ENCODE data around the gene TPSG1.
"Not testable (repeated sequence)": the region's sequence is repeated elsewhere in the genome, so short reads cannot be mapped to it uniquely, and the experiment has no call there.

The TPSG1 gene

DNA sequence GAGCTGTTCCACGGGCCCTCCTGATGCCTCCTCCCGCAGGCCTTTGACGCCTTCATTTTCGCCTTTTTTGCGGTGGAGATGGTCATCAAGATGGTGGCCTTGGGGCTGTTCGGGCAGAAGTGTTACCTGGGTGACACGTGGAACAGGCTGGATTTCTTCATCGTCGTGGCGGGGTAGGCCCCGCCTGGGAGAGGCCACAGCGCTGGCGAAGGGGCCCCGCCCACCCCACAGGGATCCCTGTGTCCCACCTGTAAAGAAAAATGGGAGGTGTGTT is 29.7 kb downstream of the TPSG1 start:
- H3K4me3 ChIP-seq (replicated peaks; ENCODE audit: low read depth, low read length): no peak overlapping the region
- DNase-seq (ENCODE audit: extremely low read depth, low read depth): no peak
- TF ChIP-seq, protein P1, sequence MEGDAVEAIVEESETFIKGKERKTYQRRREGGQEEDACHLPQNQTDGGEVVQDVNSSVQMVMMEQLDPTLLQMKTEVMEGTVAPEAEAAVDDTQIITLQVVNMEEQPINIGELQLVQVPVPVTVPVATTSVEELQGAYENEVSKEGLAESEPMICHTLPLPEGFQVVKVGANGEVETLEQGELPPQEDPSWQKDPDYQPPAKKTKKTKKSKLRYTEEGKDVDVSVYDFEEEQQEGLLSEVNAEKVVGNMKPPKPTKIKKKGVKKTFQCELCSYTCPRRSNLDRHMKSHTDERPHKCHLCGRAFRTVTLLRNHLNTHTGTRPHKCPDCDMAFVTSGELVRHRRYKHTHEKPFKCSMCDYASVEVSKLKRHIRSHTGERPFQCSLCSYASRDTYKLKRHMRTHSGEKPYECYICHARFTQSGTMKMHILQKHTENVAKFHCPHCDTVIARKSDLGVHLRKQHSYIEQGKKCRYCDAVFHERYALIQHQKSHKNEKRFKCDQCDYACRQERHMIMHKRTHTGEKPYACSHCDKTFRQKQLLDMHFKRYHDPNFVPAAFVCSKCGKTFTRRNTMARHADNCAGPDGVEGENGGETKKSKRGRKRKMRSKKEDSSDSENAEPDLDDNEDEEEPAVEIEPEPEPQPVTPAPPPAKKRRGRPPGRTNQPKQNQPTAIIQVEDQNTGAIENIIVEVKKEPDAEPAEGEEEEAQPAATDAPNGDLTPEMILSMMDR (IDR thresholded peaks at IDR 0.05; ENCODE audit: low read depth, low read length, missing control alignments): no peak

DNA sequence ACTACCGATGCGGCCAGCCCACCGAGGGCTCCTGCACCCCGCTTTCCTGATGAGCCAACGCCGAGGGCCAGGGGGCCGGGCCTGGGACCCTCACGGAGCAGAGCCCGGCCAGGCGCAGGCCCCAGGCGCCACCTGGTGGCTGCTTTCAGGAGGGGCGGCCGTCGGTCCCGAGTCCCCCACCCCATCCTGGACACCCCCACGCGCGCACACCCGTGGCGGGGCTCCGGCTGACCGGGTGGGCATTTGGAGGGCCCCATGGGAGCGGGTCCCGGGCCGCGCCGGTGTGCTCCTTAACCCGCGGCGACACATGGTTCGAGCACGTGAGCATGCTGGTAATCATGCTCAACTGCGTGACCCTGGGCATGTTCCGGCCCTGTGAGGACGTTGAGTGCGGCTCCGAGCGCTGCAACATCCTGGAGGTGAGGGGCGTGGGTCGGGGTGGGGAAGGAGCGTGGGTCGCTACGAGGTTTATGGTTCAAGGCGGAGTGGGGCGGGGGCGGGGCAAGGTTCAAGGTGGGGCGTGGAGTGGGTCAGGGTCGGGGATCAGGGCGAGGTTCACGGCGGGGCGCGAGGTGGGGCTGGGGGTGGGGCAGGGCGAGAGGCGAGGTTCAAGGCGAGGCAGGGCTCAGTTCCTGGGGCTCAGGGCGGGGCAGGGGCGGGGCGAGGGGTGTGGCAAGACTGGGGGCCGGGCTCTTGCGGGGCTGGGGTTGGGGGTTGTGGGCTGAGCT is 30.2 kb downstream of the TPSG1 start:
- H3K4me3 ChIP-seq (replicated peaks; ENCODE audit: low read depth, low read length): no peak overlapping the region
- no peak for DNase-seq (ENCODE audit: extremely low read depth, low read depth)
- TF ChIP-seq, protein P1 (IDR thresholded peaks at IDR 0.05; ENCODE audit: low read depth, low read length, missing control alignments): peak; percentile 60

DNA sequence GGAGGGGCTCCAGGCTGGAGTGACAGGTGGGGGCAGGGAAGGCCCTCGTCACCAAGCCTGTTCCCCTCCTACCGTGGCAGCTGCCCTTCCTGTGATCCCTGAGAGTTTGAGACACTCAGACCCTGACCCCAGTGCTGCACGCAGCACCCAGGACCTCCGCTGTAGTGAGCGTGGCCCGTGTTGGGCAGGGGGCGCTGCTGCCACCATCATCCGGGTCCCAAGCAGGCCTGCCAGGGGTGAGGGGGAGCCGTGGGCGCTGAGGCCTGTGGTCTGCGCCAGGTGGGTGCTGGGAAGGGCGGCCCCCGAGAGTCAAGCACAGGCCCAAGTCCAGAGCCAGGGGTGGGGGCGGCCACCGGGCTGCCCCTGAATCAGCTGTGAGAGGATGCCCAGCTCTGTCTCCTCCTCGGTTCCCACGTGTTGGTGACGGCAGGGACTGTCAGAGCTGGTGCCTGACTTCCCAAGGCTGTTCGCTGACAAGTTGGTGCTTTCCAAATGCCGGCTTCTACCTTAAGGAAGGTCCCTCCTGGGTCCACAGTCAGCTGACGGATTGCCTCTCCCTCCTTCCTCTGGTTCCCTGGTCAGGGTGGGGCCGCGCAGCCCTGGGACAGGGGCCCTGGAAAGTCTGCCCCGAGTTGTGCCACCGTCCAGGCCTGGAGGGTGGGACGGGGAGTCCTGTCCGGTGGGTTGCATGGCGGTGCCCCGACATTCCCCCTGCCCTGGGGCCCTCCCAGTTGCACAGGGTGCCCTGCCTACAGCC is 31.1 kb downstream of the TPSG1 start:
- TF ChIP-seq, protein P1 (IDR thresholded peaks at IDR 0.05; ENCODE audit: low read depth, low read length, missing control alignments): no peak
- DNase-seq (ENCODE audit: extremely low read depth, low read depth): no peak
- H3K4me3 ChIP-seq (replicated peaks; ENCODE audit: low read depth, low read length): no peak overlapping the region

DNA sequence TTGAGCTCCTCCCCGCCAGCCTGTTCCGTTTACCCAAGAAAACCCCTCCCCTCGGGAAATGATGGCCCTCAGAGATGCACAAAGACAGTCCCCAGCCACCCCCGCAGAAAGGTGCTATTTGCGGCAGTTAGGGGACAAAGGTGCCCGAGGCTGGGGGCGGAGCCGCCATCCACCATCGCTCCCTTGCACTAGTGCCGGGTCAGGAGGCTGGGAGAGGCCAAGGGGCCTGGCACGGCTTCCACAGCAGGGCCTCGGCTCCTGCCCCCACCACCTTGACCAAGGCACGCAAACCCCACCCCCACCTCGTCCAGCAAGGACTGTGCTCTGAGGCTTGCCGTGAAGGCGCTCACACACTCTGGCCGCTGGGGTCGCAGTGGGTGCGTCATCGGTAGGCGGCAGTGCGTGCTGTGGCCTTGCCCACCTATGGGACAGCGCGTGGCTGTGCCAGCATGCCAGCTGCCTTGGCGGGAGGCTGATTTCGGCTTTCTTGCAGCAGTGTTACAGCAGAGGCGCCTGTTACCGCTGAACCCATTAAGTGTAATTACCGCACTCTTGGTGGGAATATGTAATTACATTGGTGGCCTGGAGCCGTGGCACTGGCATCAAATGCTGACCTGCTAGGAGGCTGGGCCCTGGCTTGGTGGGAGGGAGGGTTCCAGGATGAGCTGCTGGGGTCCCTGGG is 31.8 kb downstream of the TPSG1 start:
- no peak overlapping the region for H3K4me3 ChIP-seq (replicated peaks; ENCODE audit: low read depth, low read length)
- DNase-seq (ENCODE audit: extremely low read depth, low read depth): no peak
- TF ChIP-seq, protein P1 (IDR thresholded peaks at IDR 0.05; ENCODE audit: low read depth, low read length, missing control alignments): no peak

DNA sequence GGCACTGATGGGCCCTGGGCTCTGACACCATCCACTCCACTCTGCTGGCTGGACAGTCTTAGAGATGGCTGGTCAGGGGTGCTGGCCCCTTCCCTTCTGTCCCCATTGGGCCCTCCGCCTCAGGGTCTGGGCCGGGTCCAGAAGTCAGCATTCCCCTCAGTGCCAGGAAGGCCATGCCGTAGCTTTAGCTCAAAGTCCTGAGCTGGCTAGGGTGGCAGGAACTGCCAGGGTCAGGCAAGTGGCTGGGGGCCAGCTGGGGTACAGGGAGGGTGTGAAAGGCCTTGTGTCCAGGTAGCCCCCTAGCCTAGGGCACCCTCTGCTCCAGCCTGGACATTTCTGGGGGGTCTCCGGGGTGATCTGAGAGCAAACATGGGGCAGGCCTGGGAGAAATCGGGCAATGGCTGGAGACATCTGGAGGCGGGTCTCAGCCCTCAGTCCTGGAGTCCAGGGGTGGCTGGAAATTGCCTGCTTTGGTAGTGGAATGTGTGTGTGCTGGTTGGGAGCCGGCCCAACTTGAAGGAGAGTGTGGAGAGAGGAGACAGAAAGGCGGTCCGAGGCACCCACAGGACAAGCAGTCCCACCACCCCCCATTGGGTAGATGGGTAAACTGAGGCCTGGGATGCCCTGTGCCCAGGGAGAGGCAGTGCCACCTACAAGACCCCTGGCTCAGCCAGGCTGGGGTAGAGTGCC is 32.5 kb downstream of the TPSG1 start:
- no peak for DNase-seq (ENCODE audit: extremely low read depth, low read depth)
- H3K4me3 ChIP-seq (replicated peaks; ENCODE audit: low read depth, low read length): no peak overlapping the region
- TF ChIP-seq, protein P1 (IDR thresholded peaks at IDR 0.05; ENCODE audit: low read depth, low read length, missing control alignments): no peak

DNA sequence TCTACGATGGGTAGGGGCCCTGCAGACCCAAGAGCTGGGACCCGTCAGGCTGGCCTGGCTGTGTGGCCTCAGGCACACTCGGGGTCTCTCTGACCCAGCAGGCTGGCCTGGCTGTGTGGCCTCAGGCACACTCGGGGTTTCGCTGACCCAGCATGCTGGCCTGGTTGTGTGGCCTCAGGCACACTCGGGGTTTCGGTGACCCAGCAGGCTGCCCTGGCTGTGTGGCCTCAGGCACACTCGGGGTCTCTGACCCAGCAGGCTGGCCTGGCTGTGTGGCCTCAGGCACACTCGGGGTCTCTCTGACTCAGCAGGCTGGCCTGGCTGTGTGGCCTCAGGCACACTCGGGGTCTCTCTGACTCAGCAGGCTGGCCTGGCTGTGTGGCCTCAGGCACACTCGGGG is 34.3 kb downstream of the TPSG1 start:
- not testable (repeated sequence) for H3K4me3 ChIP-seq (replicated peaks; ENCODE audit: low read depth, low read length); DNase-seq (ENCODE audit: extremely low read depth, low read depth)

DNA sequence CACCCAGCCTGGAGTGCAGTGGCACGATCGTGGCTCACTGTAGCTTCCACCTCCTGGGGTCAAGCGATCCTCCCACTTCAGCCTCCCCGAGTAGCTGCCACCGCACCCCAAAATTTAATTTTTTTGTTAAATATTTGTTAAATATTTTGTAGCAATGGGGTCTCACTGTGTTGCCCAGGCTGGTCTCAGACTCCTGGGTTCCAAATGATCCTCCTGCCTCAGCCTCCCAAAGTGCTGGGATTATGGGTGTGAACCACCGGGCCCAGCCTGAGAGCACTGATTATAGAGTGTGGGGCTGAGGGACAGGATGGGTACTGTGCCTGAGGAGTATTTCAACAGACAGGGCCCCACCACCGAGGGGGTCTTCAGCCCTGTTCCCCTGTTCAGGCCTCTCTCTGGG is 35.6 kb downstream of the TPSG1 start:
- H3K4me3 ChIP-seq (replicated peaks; ENCODE audit: low read depth, low read length): no peak overlapping the region
- TF ChIP-seq, protein P1 (IDR thresholded peaks at IDR 0.05; ENCODE audit: low read depth, low read length, missing control alignments): no peak
- no peak for DNase-seq (ENCODE audit: extremely low read depth, low read depth)
